ENCODE measurements around the gene ELMO1. TPM values are rescaled to one million over a fixed set of nuclear protein-coding genes. Genes with fewer than 3 reads are reported as not detected.

ELMO1 gene
- total RNA-seq, 8 experiments from 2014 or later, result 4.2 to 121 (median 40.0) TPM

DNA sequence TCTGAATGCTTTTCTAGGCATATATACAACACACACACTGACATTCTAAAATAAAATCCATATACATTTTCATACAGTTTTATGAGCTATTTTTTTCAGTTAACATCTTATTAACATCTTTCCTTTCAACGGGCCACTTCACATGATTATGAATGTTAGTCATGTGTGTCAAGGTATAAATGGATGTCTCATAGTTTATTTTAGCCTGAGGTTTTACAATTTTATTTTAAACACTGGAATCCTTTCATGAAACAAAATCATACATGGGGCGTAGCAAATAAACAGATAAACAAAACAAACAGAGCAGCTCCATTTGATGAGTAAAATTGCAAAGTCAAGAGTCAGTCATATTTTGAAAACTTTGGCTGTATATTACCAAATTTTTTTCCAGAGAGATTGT, 604.3 kb downstream of the ELMO1 start:
- no peak overlapping the region for H3K27ac ChIP-seq
- no peak for ATAC-seq (replicated peaks in 6 of 8)
- peaks cover 15 to 22% of the 10 kb centered on the region in 2 donors for H3K4me1 ChIP-seq (replicated peaks in 1 of 2)
- in situ Hi-C loops (cut with MboI; ENCODE audit: low pct_unique_long_range_greater_than_20kb in 2 of 9, low sequenced_read_pairs in 9 of 9, unreplicated experiment in 9 of 9), result no loop called here
- WGBS, 10 experiments, result 17 to 100% (median 86%) methylated on average over 1 to 2 of the region's 2 CpGs
- no peak overlapping the region for H3K4me3 ChIP-seq

GRCh38 chr7:36840904-36841303, 607.8 kb downstream of the ELMO1 start:
- WGBS, 10 experiments, result 17 to 100% (median 59%) methylated on average over 1 to 3 of the region's 7 CpGs; no CpG with 5 or more reads in 6 of the 10 experiments
- Histone ChIP-seq H3K4me1 (replicated peaks in 1 of 2) (peaks cover 17 to 30% of the 10 kb centered on the region in 2 donors), H3K4me3 (no peak overlapping the region), H3K27ac (peak overlapping the region in 1 of 2 donors; percentile 47)
- in situ Hi-C loops (cut with MboI; ENCODE audit: low pct_unique_long_range_greater_than_20kb in 2 of 9, low sequenced_read_pairs in 9 of 9, unreplicated experiment in 9 of 9), result no loop called here
- peak in 7 of 8 experiments; percentile 61 to 96 (median 84) for ATAC-seq (replicated peaks in 6 of 8)

DNA sequence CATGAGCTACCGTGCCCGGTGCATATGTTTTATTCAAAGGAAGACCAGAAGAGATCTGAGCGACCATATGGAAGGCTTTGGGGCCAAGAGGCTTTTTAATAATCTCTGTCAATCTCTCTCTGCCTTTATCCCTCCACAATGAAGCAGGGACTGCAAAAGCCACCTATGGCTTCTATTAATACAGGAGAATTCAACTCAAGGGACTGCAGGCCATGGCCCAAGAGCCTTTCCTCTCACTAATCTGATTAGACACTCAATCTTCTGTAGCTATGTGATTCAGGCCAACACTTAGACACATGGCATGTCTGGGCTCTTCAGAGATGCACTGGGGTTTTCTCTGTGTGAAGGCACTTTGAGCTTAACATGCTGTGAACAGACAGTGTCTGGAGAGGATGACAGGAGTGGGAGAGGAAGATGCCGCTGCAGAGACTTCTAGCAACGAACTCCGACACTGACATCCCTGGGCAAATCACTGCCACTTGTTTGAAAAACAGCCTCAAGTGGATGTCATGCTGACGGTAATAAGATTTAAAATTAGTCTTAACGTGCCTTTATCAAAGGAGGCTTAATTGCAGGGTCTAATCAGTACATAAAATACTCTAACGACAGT, 609.9 kb downstream of the ELMO1 start:
- no peak for ATAC-seq (replicated peaks in 6 of 8)
- Histone ChIP-seq H3K27ac (no peak overlapping the region), H3K4me3 (no peak overlapping the region), H3K4me1 (replicated peaks in 1 of 2) (peaks cover 17 to 30% of the 10 kb centered on the region in 2 donors)
- in situ Hi-C loops (cut with MboI; ENCODE audit: low pct_unique_long_range_greater_than_20kb in 2 of 9, low sequenced_read_pairs in 9 of 9, unreplicated experiment in 9 of 9), result no loop called here
- 0 to 87% (median 49%) methylated on average over 1 to 9 of the region's 9 CpGs for WGBS, 10 experiments

GRCh38 chr7:36831049-36831448, 617.6 kb downstream of the ELMO1 start:
- Histone ChIP-seq H3K4me1 (replicated peaks in 1 of 2) (peaks cover 5 to 7% of the 10 kb centered on the region in 2 donors), H3K4me3 (no peak overlapping the region), H3K27ac (no peak overlapping the region)
- WGBS, 10 experiments, result 0 to 100% (median 50%) methylated on average over 1 to 2 of the region's 2 CpGs; no CpG with 5 or more reads in 5 of the 10 experiments
- ATAC-seq (replicated peaks in 6 of 8), result peak in 3 of 8 experiments; percentile 58 to 83 (median 72)
- in situ Hi-C loops (cut with MboI; ENCODE audit: low pct_unique_long_range_greater_than_20kb in 2 of 9, low sequenced_read_pairs in 9 of 9, unreplicated experiment in 9 of 9), result no loop called here

DNA sequence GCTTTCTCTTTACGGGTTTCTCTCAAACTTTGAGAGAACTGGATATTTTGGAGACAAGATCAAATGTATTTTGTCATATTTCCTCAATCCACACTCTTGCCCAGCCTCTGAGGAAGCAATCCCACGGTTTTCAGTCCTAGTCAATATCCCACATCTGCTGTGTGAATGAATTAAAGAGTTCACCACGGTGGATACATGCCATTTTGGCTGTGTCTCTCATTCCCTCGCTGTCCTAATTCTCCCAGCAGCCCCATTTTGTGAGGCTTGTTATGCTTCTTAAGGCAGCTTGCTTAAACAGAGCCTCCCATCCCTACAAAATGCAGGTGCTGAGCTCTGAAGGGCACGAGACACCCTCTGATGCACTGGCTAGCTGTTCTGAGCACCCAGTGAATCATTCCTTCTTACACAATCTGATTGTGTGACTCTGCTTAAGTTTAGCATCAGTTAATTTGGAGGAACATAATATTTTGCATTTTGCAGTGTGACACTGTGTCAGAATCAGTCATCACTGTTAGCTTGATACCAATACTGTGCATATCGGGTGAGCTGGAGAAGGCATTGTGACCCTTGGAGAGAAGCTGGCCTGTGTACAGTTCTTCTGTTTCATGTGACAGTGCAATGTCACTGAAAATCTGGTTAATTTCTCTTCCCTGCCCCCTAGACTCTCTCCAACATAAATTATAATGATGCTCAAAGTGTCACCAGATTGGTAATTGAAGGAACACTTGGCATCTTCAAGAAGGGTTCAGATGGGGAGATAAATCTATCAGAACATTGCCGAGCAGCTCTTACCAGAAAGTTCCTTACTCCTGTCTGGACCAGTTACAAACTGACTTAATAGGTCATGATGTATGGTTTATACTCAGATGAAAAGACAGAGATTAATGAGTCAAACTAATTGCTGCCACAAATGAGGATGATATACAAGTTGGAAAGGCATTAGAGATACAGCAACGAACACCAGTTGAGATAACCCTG, 620.6 kb downstream of the ELMO1 start:
- Histone ChIP-seq H3K27ac (no peak overlapping the region), H3K4me1 (replicated peaks in 1 of 2) (peaks cover 5 to 7% of the 10 kb centered on the region in 2 donors), H3K4me3 (no peak overlapping the region)
- peak in 7 of 8 experiments; percentile 50 to 96 (median 94) for ATAC-seq (replicated peaks in 6 of 8)
- WGBS, 10 experiments, result 26 to 83% (median 70%) methylated on average over 2 to 8 of the region's 8 CpGs; no CpG with 5 or more reads in 1 of the 10 experiments
- in situ Hi-C loops (cut with MboI; ENCODE audit: low pct_unique_long_range_greater_than_20kb in 2 of 9, low sequenced_read_pairs in 9 of 9, unreplicated experiment in 9 of 9), result no loop called here

- in situ Hi-C loops (cut with MboI; ENCODE audit: low pct_unique_long_range_greater_than_20kb in 2 of 9, low sequenced_read_pairs in 9 of 9, unreplicated experiment in 9 of 9), result no loop called here
These were observed 623.2 kb downstream of the ELMO1 start for GRCh38 chr7:36825501-36825900.

GRCh38 chr7:36823353-36823752, 625.3 kb downstream of the ELMO1 start:
- in situ Hi-C loops (cut with MboI; ENCODE audit: low pct_unique_long_range_greater_than_20kb in 2 of 9, low sequenced_read_pairs in 9 of 9, unreplicated experiment in 9 of 9), result no loop called here
- 20 to 100% (median 91%) methylated on average over 1 to 9 of the region's 9 CpGs; no CpG with 5 or more reads in 1 of the 10 experiments for WGBS, 10 experiments
- peaks cover 5 to 14% of the 10 kb centered on the region in 2 donors for H3K4me1 ChIP-seq (replicated peaks in 1 of 2)
- no peak overlapping the region for H3K4me3 ChIP-seq
- no peak overlapping the region for H3K27ac ChIP-seq
- no peak for ATAC-seq (replicated peaks in 6 of 8)

More at GRCh38 chr7:36825501-36825900, 623.2 kb downstream of the ELMO1 start:
- no peak overlapping the region for H3K27ac ChIP-seq
- ATAC-seq (replicated peaks in 6 of 8), result no peak
- WGBS, 10 experiments, result 42 to 100% (median 88%) methylated on average over 1 to 4 of the region's 4 CpGs; no CpG with 5 or more reads in 2 of the 10 experiments
- peaks cover 5 to 7% of the 10 kb centered on the region in 2 donors for H3K4me1 ChIP-seq (replicated peaks in 1 of 2)
- no peak overlapping the region for H3K4me3 ChIP-seq

DNA sequence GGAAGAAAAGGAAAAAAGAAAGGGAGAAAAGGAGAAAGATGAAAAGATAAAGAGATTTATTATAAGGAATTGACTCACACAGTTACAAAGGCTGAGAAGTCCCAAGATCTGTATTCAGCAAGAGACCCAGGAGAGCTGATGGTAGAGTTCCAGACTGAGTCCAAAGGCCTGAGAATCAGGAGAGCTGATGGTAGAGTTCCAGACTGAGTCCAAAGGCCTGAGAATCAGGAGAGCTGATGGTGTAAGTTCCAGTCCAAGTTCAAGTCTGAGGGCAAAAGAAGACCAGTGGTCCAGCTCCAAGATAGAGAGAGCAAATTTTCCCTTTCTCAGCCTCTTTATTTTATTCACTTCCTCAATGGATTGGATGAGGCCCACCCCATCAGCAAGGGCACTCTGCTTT, 627.0 kb downstream of the ELMO1 start:
- no peak overlapping the region for H3K4me3 ChIP-seq
- in situ Hi-C loops (cut with MboI; ENCODE audit: low pct_unique_long_range_greater_than_20kb in 2 of 9, low sequenced_read_pairs in 9 of 9, unreplicated experiment in 9 of 9), result no loop called here
- no peak overlapping the region for H3K27ac ChIP-seq
- no peak for ATAC-seq (replicated peaks in 6 of 8)
- peaks cover 0 to 9% of the 10 kb centered on the region in 2 donors for H3K4me1 ChIP-seq (replicated peaks in 1 of 2)

DNA sequence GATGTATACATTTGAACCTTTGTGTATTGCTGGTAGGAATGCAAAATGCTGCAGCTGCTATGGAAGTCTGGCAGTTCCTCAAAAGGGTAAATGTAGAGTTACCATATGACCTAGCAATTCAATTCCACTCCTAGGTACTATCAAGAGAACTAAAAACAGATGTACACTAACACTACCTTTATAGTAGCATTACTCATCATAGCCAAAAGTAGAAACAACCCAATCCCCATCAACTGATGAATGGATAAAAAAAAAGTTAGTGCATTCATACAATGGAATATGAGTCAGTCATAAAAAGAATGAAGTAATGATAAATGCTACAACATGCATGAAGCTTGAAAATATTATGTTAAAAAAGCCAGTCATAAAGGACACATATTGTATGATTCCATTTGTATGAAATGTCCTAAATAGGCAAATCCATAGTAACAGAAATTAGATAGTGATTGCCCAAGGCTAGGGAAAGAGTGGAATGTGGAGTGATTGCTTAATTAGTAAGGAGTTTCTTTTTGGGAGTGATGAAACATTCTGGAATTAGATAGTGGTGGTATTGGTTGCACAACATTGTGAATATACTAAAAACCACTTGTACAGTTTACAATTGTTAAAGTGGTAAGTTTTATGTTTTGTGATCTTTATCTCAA, 628.0 kb downstream of the ELMO1 start:
- peaks cover 0 to 9% of the 10 kb centered on the region in 2 donors for H3K4me1 ChIP-seq (replicated peaks in 1 of 2)
- peak in 3 of 8 experiments; percentile 29 to 79 (median 73) for ATAC-seq (replicated peaks in 6 of 8)
- no peak overlapping the region for H3K27ac ChIP-seq
- no peak overlapping the region for H3K4me3 ChIP-seq
- in situ Hi-C loops (cut with MboI; ENCODE audit: low pct_unique_long_range_greater_than_20kb in 2 of 9, low sequenced_read_pairs in 9 of 9, unreplicated experiment in 9 of 9), result no loop called here

GRCh38 chr7:36819639-36820038, 629.0 kb downstream of the ELMO1 start:
- WGBS, 10 experiments, result 0 to 100% (median 78%) methylated on average over 1 of the region's 1 CpG
- no peak for ATAC-seq (replicated peaks in 6 of 8)
- H3K27ac ChIP-seq, result no peak overlapping the region
- peaks cover 0 to 9% of the 10 kb centered on the region in 2 donors for H3K4me1 ChIP-seq (replicated peaks in 1 of 2)
- in situ Hi-C loops (cut with MboI; ENCODE audit: low pct_unique_long_range_greater_than_20kb in 2 of 9, low sequenced_read_pairs in 9 of 9, unreplicated experiment in 9 of 9), result no loop called here
- H3K4me3 ChIP-seq, result no peak overlapping the region

DNA sequence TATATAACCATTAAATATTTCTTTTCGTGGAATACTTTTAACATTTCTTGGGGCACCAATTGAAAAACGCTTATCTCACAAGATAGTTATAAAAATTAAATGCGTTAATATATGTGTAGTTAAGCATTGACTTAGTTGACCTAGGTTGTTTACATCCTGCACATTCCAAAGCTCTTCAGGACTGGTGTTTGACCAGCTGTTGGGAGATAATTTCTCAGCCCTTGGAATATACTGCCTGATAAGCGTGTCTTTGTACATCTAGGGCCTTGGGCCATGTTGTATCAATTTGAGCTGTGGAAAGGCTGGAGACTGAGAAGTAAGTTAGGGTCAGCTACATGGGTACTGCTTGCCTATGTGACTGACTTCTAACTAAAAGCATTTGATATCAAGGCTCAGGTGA, 634.4 kb downstream of the ELMO1 start:
- WGBS, 10 experiments, result 0 to 96% (median 70%) methylated on average over 1 to 4 of the region's 4 CpGs; no CpG with 5 or more reads in 1 of the 10 experiments
- in situ Hi-C loops (cut with MboI; ENCODE audit: low pct_unique_long_range_greater_than_20kb in 2 of 9, low sequenced_read_pairs in 9 of 9, unreplicated experiment in 9 of 9), result no loop called here
- no peak for ATAC-seq (replicated peaks in 6 of 8)

GRCh38 chr7:36811807-36812206, 636.9 kb downstream of the ELMO1 start:
- peak in 1 of 8 experiments; percentile 63 for ATAC-seq (replicated peaks in 6 of 8)
- in situ Hi-C loops (cut with MboI; ENCODE audit: low pct_unique_long_range_greater_than_20kb in 2 of 9, low sequenced_read_pairs in 9 of 9, unreplicated experiment in 9 of 9), result no loop called here
- 0 to 94% (median 33%) methylated on average over 1 to 3 of the region's 3 CpGs; no CpG with 5 or more reads in 3 of the 10 experiments for WGBS, 10 experiments
- Histone ChIP-seq H3K4me1 (replicated peaks in 1 of 2) (no peaks in the 10 kb centered on the region), H3K4me3 (no peak overlapping the region), H3K27ac (no peak overlapping the region)

More for the DNA sequence above, 634.4 kb downstream of the ELMO1 start:
- H3K27ac ChIP-seq, result no peak overlapping the region
- H3K4me3 ChIP-seq, result no peak overlapping the region
- H3K4me1 ChIP-seq (replicated peaks in 1 of 2), result peaks cover 0 to 6% of the 10 kb centered on the region in 2 donors

DNA sequence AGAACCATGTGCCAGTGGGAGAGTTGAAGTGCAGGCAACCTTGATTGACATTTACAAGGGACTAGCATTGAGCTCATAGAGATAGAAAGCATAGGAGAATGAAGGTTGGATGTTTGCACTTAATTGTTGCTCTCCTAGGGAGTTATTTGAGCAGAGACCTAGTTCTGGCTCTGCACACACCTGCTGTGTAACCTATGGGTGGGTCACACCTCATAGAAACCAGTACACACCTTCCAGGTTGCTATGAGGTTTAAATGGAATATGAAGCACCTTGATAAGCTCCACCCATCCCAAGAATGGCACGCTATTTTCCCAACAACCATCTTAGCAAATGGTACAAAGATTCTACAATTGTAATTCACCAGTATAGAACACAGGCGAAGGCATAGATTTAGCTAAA, 638.2 kb downstream of the ELMO1 start:
- Histone ChIP-seq H3K4me3 (no peak overlapping the region), H3K4me1 (replicated peaks in 1 of 2) (no peaks in the 10 kb centered on the region), H3K27ac (no peak overlapping the region)
- 0 to 100% (median 46%) methylated on average over 1 to 2 of the region's 2 CpGs; no CpG with 5 or more reads in 2 of the 10 experiments for WGBS, 10 experiments
- no peak for ATAC-seq (replicated peaks in 6 of 8)
- in situ Hi-C loops (cut with MboI; ENCODE audit: low pct_unique_long_range_greater_than_20kb in 2 of 9, low sequenced_read_pairs in 9 of 9, unreplicated experiment in 9 of 9), result no loop called here

Measured in motor neuron (in vitro differentiated cells).